Transverse colon (tissue), 4 donors: Measurements from ENCODE around the gene PPP1R10.

Source experiments
- CTCF ChIP-seq, 5 experiments: fragments of 200-600 bp in 3 of 5; fragments of 450-650 bp in 2 of 5; sonication (generic) in 3 of 5; IDR thresholded peaks; 1 replicate in 2 of 5; 2 replicates in 3 of 5; pipeline ENCODE4 v1.5.1; 2016 to 2017; ENCODE audit warnings: antibody characterized with exemption in 5 of 5, inconsistent platforms in 3 of 5, mild to moderate bottlenecking in 2 of 5, moderate library complexity in 1 of 5
- POLR2AphosphoS5 ChIP-seq, 3 donors: sonication (generic); formaldehyde crosslinking; IDR thresholded peaks; one replicate each; pipeline ENCODE4 v1.6.1; 2016; ENCODE audit warnings: antibody characterized with exemption in 3 of 3

GRCh38 chr6:30643656-30644055 lies 26.6 kb upstream of the PPP1R10 start:
- TF ChIP-seq CTCF (IDR thresholded peaks at IDR 0.05): no peak
- no peak for TF ChIP-seq POLR2AphosphoS5 (IDR thresholded peaks at IDR 0.05)
